SW480 (cell line): Measurements from ENCODE around the gene DPH1.

Experiments
- DNase-seq: peaks from one replicate; pipeline ENCODE4 v3.0.0-alpha.2; 2016; ENCODE audit warnings: low spot score

DPH1 gene

GRCh38 chr17:2027528-2028233 lies 2.3 kb upstream of the DPH1 start:
- DNase-seq: no peak

- no peak for DNase-seq
Observed at GRCh38 chr17:2028234-2028614, 1.7 kb upstream of the DPH1 start.

GRCh38 chr17:2028737-2029136 lies 1.2 kb upstream of the DPH1 start:
- no peak for DNase-seq

- no peak for DNase-seq
Observed at GRCh38 chr17:2030779-2031163, 818 bp downstream of the DPH1 start.

- no peak for DNase-seq
Observed at GRCh38 chr17:2033153-2033552, 3.2 kb downstream of the DPH1 start.

- no peak for DNase-seq
Observed at GRCh38 chr17:2034157-2034556, 4.2 kb downstream of the DPH1 start.

GRCh38 chr17:2034806-2035540 lies 5.0 kb downstream of the DPH1 start:
- no peak for DNase-seq

- no peak for DNase-seq
Observed at GRCh38 chr17:2035541-2036488, 5.9 kb downstream of the DPH1 start.

GRCh38 chr17:2037155-2037554 lies 7.2 kb downstream of the DPH1 start:
- DNase-seq: no peak

GRCh38 chr17:2040219-2040827 lies 10.4 kb downstream of the DPH1 start:
- DNase-seq: no peak

- no peak for DNase-seq
Observed at GRCh38 chr17:2040942-2041560, 11.1 kb downstream of the DPH1 start.

- DNase-seq: peak; percentile 93
Observed at GRCh38 chr17:2041561-2042389, 11.8 kb downstream of the DPH1 start, which contains the start of gene OVCA2. Gene OVCA2 (plus strand): TSS chr17:2042022. CDS start chr17:2042048, 26 bp downstream.

GRCh38 chr17:2042390-2042847 lies 12.5 kb downstream of the DPH1 start:
- DNase-seq: peak; percentile 44

- DNase-seq: no peak
Observed at GRCh38 chr17:2042933-2043332, 13.0 kb downstream of the DPH1 start.

- no peak for DNase-seq
Observed at GRCh38 chr17:2043785-2044184, 13.8 kb downstream of the DPH1 start.

- DNase-seq: no peak
Observed at GRCh38 chr17:2044263-2044894, 14.4 kb downstream of the DPH1 start.

- DNase-seq: no peak
Observed at GRCh38 chr17:2047590-2047989, 17.6 kb downstream of the DPH1 start.

GRCh38 chr17:2048805-2049204 lies 18.9 kb downstream of the DPH1 start:
- DNase-seq: no peak

- DNase-seq: peak; percentile 77
Observed at GRCh38 chr17:2049333-2050299, 19.7 kb downstream of the DPH1 start.
